GM12801 (cell line): ENCODE data around the gene CPNE4.

ENCODE experiments used
- TF ChIP-seq, protein P1 (sequence below): IDR thresholded peaks from one replicate; pipeline ENCODE4 v1.5.1; 2011; ENCODE audit warnings: control low read depth; ENCODE audit not compliant: insufficient read length; ENCODE audit errors: extremely low read depth

Gene CPNE4

DNA sequence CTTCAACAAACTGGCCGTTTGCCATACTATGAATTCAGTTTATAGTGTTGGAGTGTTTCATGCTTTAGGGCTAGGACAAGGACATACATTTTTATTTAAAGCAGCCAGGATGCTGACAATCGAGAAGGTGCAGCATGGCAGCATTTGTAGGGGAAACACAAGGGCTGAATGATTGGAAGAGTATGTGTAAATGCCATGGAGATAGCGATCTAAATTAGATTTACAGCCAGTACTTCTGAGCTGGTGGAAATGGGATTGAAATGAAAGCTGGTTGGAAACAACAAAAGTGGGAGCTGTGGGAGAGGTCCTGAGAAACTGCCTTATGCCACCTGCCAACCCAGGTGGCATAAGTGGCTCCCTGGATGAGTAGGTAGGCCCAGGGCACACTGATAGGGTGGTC lies 322.2 kb downstream of the CPNE4 start:
- TF ChIP-seq, protein P1, sequence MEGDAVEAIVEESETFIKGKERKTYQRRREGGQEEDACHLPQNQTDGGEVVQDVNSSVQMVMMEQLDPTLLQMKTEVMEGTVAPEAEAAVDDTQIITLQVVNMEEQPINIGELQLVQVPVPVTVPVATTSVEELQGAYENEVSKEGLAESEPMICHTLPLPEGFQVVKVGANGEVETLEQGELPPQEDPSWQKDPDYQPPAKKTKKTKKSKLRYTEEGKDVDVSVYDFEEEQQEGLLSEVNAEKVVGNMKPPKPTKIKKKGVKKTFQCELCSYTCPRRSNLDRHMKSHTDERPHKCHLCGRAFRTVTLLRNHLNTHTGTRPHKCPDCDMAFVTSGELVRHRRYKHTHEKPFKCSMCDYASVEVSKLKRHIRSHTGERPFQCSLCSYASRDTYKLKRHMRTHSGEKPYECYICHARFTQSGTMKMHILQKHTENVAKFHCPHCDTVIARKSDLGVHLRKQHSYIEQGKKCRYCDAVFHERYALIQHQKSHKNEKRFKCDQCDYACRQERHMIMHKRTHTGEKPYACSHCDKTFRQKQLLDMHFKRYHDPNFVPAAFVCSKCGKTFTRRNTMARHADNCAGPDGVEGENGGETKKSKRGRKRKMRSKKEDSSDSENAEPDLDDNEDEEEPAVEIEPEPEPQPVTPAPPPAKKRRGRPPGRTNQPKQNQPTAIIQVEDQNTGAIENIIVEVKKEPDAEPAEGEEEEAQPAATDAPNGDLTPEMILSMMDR, result no peak

DNA sequence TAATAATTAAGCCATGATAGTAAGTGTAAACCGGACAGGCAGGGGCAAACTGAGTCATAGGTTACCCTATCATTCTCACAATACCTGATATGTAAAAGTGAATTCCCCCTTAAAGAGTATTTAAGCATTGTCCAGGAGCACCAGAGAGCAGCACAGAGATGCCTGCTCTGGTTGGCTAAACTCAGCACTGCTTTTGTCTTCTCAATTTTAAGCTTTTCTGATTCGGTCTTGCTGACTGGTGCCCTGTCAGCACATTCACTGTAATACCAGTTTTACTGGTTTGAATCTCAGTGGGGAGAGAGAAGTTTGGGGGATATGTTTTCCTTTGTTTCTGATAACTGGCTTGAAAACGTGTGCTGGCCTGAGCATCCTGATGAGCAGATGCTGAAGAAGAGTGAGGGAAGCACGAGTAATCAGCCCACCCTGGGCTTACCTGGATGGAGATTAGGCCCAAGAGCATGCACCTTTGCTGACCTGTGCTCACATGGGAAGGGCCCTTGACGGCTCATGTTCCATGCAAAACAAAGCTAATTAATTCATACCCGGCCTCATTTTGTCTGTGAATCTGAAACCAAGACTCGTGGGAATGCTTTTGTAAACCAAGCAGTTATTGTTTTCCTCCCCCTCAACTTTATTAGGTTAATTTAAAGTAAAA lies 323.6 kb downstream of the CPNE4 start:
- TF ChIP-seq, protein P1, result no peak

DNA sequence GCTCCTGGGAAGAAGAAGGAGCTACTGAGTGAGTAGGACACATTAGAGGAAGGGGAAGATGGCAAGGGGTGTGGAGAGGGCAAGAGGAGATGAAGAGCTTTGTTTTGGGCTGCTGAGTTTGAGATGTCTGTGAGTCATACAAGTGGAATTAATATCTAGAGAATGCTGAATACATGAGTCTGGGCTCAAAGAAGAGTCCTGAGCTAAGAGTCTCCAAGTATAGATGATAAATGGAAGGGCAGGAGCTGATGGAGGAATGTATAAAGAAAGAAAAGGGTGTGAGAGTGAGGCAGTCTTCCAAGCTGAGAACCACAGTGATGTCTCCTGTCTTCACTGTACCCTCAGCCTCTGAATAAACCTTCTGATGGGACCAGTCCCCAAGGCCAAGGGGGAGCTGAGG lies 326.6 kb downstream of the CPNE4 start:
- TF ChIP-seq, protein P1, result no peak

DNA sequence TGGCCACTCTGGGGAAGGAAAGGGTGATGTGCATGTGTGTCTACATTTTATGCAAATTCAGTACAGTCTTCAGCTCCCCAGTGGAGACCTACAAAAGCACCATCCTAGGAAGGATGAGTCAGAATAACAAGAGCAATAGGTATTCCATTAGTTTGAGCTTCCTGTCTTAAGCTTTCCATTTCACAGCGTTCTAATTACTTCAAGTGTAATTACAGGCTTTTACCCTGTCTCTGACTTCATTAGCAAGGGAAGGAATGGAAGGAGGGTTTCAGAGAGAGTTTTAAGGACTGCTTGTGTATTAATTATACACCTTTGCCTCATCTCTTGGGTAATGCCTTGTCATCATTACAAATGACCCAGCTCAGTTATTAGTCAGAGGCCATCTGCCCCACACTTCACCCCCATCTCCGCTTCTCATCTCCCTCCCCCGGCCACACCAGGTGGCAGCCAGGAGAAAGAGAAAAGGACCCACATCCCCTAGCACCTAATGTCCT lies 329.2 kb downstream of the CPNE4 start:
- TF ChIP-seq, protein P1, result no peak

DNA sequence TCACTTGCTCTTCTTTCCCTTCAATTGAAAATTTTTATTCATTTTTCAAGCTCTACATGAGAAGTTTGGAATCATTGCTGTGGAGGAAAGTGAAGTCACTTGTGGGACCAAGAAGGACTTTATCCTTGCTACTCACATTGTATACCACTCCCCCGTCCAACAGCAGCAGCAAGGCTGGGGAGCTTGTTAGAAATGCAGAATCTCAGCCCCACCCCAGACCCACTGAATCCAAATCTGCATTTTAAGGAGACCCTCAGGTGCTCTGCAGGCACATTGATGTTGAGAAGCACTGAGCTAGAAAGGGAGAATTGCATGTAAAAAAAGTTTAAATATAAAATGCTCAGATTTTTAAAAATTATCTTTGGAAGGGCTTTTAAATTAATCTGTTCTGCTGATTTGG lies 329.7 kb downstream of the CPNE4 start:
- TF ChIP-seq, protein P1, result no peak

DNA sequence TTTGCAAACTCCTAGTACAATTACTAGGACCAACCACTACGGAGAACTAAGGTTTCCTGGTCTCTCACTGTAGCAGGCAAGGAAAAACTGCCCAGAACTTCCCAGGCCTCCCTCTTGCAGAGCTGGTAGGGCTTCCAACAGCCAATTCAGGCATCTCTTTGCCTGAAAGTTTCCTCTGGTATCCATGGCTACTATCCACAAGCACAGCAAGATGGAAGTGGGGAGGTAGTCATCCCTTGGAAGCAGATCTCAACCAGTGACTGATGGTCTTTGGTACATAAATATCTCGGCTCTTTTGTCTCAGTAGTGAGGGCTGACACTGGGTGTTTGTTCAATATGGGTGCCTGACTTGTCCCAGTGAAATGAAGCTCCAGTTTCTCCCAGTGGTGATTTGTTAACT lies 330.7 kb downstream of the CPNE4 start:
- TF ChIP-seq, protein P1, result no peak

DNA sequence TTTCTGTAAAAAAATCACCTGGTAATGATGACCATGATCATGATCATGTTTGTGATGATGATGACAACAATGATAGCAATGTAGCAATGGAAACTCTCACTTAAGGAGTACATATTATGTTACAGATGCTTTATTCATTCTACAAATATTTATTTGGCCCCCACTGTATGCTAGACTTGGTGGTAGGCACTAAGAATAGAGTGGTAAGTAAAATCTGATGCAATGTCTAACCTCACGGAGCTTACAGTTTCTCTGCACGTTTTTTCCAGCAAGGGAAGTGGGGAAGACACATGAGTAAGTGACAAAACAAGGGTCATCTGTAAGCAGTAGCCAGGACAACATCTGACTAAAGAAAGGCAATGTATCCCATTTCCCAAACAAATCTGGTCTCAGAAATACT lies 332.7 kb downstream of the CPNE4 start:
- TF ChIP-seq, protein P1, result no peak
